Urothelium cell line (cell line): Measurements from ENCODE around the gene ZDHHC14.
"Not testable (repeated sequence)": the region's sequence is repeated elsewhere in the genome, so short reads cannot be mapped to it uniquely, and the experiment has no call there.

Source experiments
- DNase-seq: peaks from one replicate; pipeline ENCODE4 v3.0.0; 2011; ENCODE audit warnings: low spot score, mixed read lengths
- FAIRE-seq: peaks from 2 replicates; lab custom pipeline; 2011; peaks lifted over from hg19 to GRCh38; lab: Jason Lieb, UNC

ZDHHC14 gene

GRCh38 chr6:157379656-157380457 lies 1.1 kb upstream of the ZDHHC14 start:
- FAIRE-seq = no peak

GRCh38 chr6:157380458-157380778 lies 572 bp upstream of the ZDHHC14 start:
- no peak for DNase-seq
- no peak for FAIRE-seq

More at GRCh38 chr6:157379656-157380457, 1.1 kb upstream of the ZDHHC14 start:
- DNase-seq = peak; percentile 92

- DNase-seq (peak; percentile 73), FAIRE-seq (no peak)
These were observed 936 bp downstream of the ZDHHC14 start for GRCh38 chr6:157381631-157382621.

GRCh38 chr6:157382821-157383220 lies 1.8 kb downstream of the ZDHHC14 start:
- DNase-seq = no peak
- FAIRE-seq = no peak

GRCh38 chr6:157383471-157383870 lies 2.5 kb downstream of the ZDHHC14 start:
- FAIRE-seq = no peak
- DNase-seq = no peak

GRCh38 chr6:157384962-157385361 lies 4.0 kb downstream of the ZDHHC14 start:
- not testable (repeated sequence) for DNase-seq, FAIRE-seq

GRCh38 chr6:157385482-157385881 lies 4.5 kb downstream of the ZDHHC14 start:
- no peak for DNase-seq

GRCh38 chr6:157386023-157386422 lies 5.0 kb downstream of the ZDHHC14 start:
- FAIRE-seq (no peak), DNase-seq (no peak)

More at GRCh38 chr6:157385482-157385881, 4.5 kb downstream of the ZDHHC14 start:
- no peak for FAIRE-seq

- DNase-seq (no peak), FAIRE-seq (no peak)
These were observed 5.5 kb downstream of the ZDHHC14 start for GRCh38 chr6:157386454-157386853.

GRCh38 chr6:157388924-157389323 lies 7.9 kb downstream of the ZDHHC14 start:
- FAIRE-seq (no peak), DNase-seq (no peak)

GRCh38 chr6:157390273-157391060 lies 9.5 kb downstream of the ZDHHC14 start:
- FAIRE-seq = no peak
- DNase-seq = no peak

GRCh38 chr6:157392927-157393668 lies 12.1 kb downstream of the ZDHHC14 start:
- FAIRE-seq = no peak
- DNase-seq = no peak

- DNase-seq (no peak), FAIRE-seq (no peak)
These were observed 12.8 kb downstream of the ZDHHC14 start for GRCh38 chr6:157393669-157394327.

GRCh38 chr6:157395199-157395598 lies 14.2 kb downstream of the ZDHHC14 start:
- FAIRE-seq, DNase-seq: not testable (repeated sequence)

- DNase-seq (no peak), FAIRE-seq (no peak)
These were observed 15.0 kb downstream of the ZDHHC14 start for GRCh38 chr6:157396026-157396425.

GRCh38 chr6:157397660-157398059 lies 16.7 kb downstream of the ZDHHC14 start:
- no peak for DNase-seq
- FAIRE-seq = no peak

GRCh38 chr6:157398151-157398550 lies 17.2 kb downstream of the ZDHHC14 start:
- FAIRE-seq (no peak), DNase-seq (no peak)

GRCh38 chr6:157400676-157401075 lies 19.7 kb downstream of the ZDHHC14 start:
- no peak for FAIRE-seq
- DNase-seq = no peak

GRCh38 chr6:157401734-157402338 lies 20.8 kb downstream of the ZDHHC14 start:
- FAIRE-seq = peak; percentile 63

More at GRCh38 chr6:157401734-157402338, 20.8 kb downstream of the ZDHHC14 start:
- no peak for DNase-seq
